Epithelial cell of proximal tubule (primary cell): Measurements from ENCODE around the gene PHACTR1. TPM values are rescaled to one million over a fixed set of nuclear protein-coding genes. Genes with fewer than 3 reads are reported as not detected.

Experiments
- DNase-seq: peaks from one replicate; pipeline ENCODE4 v3.0.0-alpha.2; 2011; ENCODE audit warnings: low read depth
- H3K4me3 ChIP-seq: 2 replicates; pipeline ENCODE4 v1.5.1; 2011; ENCODE audit warnings: low read depth, mild to moderate bottlenecking, low read length
- CTCF ChIP-seq: conservative IDR thresholded peaks from 2 replicates; pipeline ENCODE4 v1.5.1; 2012; ENCODE audit warnings: low read depth, mild to moderate bottlenecking, low read length
- total RNA-seq: library from RNA; depleted of rRNA; stranded (reverse); fragments of >200 nt; gene quantifications from 2 replicates; pipeline ENCODE4 v1.2.3, GENCODE V29; 2015

Gene PHACTR1
- total RNA-seq, 1 donor from 2014 or later = 0.98 TPM

- no peak for TF ChIP-seq CTCF
- H3K4me3 ChIP-seq = no peak overlapping the region
- no peak for DNase-seq
Measured at GRCh38 chr6:13190376-13190775, 473.8 kb downstream of the PHACTR1 start.

GRCh38 chr6:13191461-13191860 lies 474.9 kb downstream of the PHACTR1 start:
- DNase-seq = no peak
- TF ChIP-seq CTCF = no peak

GRCh38 chr6:13194852-13195251 lies 478.3 kb downstream of the PHACTR1 start:
- TF ChIP-seq CTCF = peak; percentile 81
- no peak overlapping the region for H3K4me3 ChIP-seq
- DNase-seq = peak; percentile 10

More at GRCh38 chr6:13191461-13191860, 474.9 kb downstream of the PHACTR1 start:
- no peak overlapping the region for H3K4me3 ChIP-seq

DNA sequence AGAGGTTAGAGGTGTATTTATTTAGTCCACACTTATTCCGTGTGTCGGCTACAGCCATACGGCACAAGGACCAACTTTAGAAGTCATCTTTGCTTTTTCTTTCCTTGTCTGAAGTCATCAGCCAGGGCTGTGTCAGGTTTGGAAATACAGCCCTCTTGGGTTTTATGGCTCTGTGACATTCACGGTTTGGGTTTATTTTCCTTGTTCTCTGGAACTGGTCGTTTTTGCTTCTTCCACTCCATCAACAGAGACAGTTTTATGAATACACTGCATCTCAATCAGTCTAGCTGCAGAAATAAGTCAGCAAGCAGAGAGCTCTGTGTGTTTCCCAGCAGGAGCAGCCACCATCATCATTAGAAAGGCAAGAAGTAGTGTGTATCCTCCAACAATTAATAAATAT lies 479.2 kb downstream of the PHACTR1 start:
- no peak for TF ChIP-seq CTCF
- no peak for DNase-seq

DNA sequence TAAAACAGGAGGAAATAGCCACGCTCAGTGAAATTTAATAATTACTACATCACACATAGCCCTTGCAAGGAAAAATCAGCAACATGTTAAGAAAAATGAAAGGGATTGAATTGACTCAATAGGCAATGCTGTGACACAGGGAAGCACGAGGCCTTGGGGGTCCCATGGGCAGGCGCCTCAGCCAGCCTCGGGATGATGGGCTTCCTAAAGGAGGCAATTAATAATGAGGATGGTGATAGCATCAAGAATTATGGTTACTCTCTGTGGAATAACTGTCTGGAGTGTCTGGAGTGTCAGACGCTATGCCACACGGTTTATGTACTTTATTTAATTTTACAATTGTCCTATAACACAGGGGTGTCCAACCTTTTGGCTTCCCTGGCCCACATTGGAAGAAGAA lies 481.6 kb downstream of the PHACTR1 start:
- no peak overlapping the region for H3K4me3 ChIP-seq
- no peak for TF ChIP-seq CTCF
- DNase-seq = no peak

More for the DNA sequence above, 479.2 kb downstream of the PHACTR1 start:
- H3K4me3 ChIP-seq = no peak overlapping the region

- no peak for DNase-seq
- no peak overlapping the region for H3K4me3 ChIP-seq
- TF ChIP-seq CTCF = no peak
Measured at GRCh38 chr6:13201336-13201735, 484.8 kb downstream of the PHACTR1 start.

GRCh38 chr6:13203145-13203544 lies 486.6 kb downstream of the PHACTR1 start:
- TF ChIP-seq CTCF = no peak
- no peak overlapping the region for H3K4me3 ChIP-seq
- DNase-seq = no peak
